Naive thymus-derived CD4-positive, alpha-beta T cell (primary cell): ENCODE data around the gene SHANK1. TPM values are rescaled to one million over a fixed set of nuclear protein-coding genes. Genes with fewer than 3 reads are reported as not detected.

Experiments
- ATAC-seq: fragments of 150-1000 bp; cut with Tn5 transposase; 2 replicates; pipeline ENCODE4 v1.10.0; 2021; ENCODE audit warnings: mild to moderate bottlenecking, moderate library complexity
- CTCF ChIA-PET: fragments of 350-600 bp; sonication (Branson Sonifier 250); formaldehyde crosslinking; loops from one replicate; lab custom pipeline; 2021; ENCODE audit warnings: antibody characterized with exemption; lab: Charles Lee
- POLR2A ChIA-PET: fragments of 350-600 bp; sonication (Branson Sonifier 250); formaldehyde crosslinking; loops from one replicate; lab custom pipeline; 2021; ENCODE audit warnings: antibody characterized with exemption, inconsistent platforms; lab: Charles Lee
- DNase-seq, 9 donors: peaks; one replicate each; pipeline versions ENCODE4 v3.0.0 to v3.0.0-alpha.2; 2020 to 2022; ENCODE audit warnings: mixed read lengths in 1 of 9
- H3K27ac ChIP-seq: one replicate; pipeline ENCODE4 v1.7.0; 2013; ENCODE audit warnings: mild to moderate bottlenecking, low read depth, low read length, moderate library complexity
- H3K27me3 ChIP-seq, 2 donors: one replicate each; pipeline ENCODE4 v1.7.0; 2013; ENCODE audit warnings: low read length in 2 of 2, mild to moderate bottlenecking in 2 of 2, moderate library complexity in 2 of 2; ENCODE audit not compliant: control insufficient read depth in 2 of 2, insufficient read depth in 2 of 2
- H3K36me3 ChIP-seq, 3 experiments: 1 replicate in 2 of 3; 2 replicates in 1 of 3; pipeline ENCODE4 v1.7.0; 2013; ENCODE audit warnings: low read length in 3 of 3, mild to moderate bottlenecking in 3 of 3, moderate library complexity in 1 of 3; ENCODE audit not compliant: insufficient read depth in 3 of 3, control insufficient read depth in 2 of 3
- H3K4me1 ChIP-seq, 2 donors: one replicate each; pipeline ENCODE4 v1.7.0; 2013; ENCODE audit warnings: low read length in 2 of 2, mild to moderate bottlenecking in 2 of 2, moderate library complexity in 1 of 2; ENCODE audit not compliant: control insufficient read depth in 2 of 2, insufficient read depth in 2 of 2
- H3K4me3 ChIP-seq: 2 replicates; pipeline ENCODE4 v1.7.0; 2013; ENCODE audit warnings: mild to moderate bottlenecking, low read length
- H3K9me3 ChIP-seq, 3 experiments: 1 replicate in 2 of 3; 2 replicates in 1 of 3; pipeline ENCODE4 v1.7.0; 2013; ENCODE audit warnings: low read length in 3 of 3; ENCODE audit not compliant: control insufficient read depth in 2 of 3
- H3K27ac Mint-ChIP-seq, 9 donors: one replicate each; pipeline ENCODE4 v1.8.0; 2020 to 2022; ENCODE audit warnings: mixed read lengths in 9 of 9, mild to moderate bottlenecking in 8 of 9, moderate library complexity in 5 of 9, inconsistent platforms in 2 of 9
- H3K27me3 Mint-ChIP-seq, 5 donors: one replicate each; pipeline ENCODE4 v1.8.0; 2021 to 2022; ENCODE audit warnings: mixed read lengths in 5 of 5, mild to moderate bottlenecking in 1 of 5
- H3K36me3 Mint-ChIP-seq, 5 donors: one replicate each; pipeline ENCODE4 v1.8.0; 2020 to 2022; ENCODE audit warnings: mixed read lengths in 5 of 5, mild to moderate bottlenecking in 3 of 5, inconsistent platforms in 1 of 5
- H3K4me1 Mint-ChIP-seq, 7 donors: one replicate each; pipeline ENCODE4 v1.8.0; 2020 to 2022; ENCODE audit warnings: mixed read lengths in 7 of 7, mild to moderate bottlenecking in 3 of 7, inconsistent platforms in 1 of 7
- H3K4me3 Mint-ChIP-seq, 10 donors: one replicate each; pipeline ENCODE4 v1.8.0; 2020 to 2022; ENCODE audit warnings: mild to moderate bottlenecking in 10 of 10, mixed read lengths in 10 of 10, moderate library complexity in 6 of 10, inconsistent platforms in 2 of 10
- H3K9me3 Mint-ChIP-seq, 11 donors: one replicate each; pipeline ENCODE4 v1.8.0; 2020 to 2022; ENCODE audit warnings: mixed read lengths in 11 of 11, mild to moderate bottlenecking in 4 of 11, inconsistent platforms in 1 of 11, moderate library complexity in 1 of 11
- intact Hi-C, 2 donors: fragments of 100-400 bp; cut with micrococcal nuclease; formaldehyde crosslinking; loops; one replicate each; pipeline ENCODE4 v1.15.1; 2023
- polyA plus RNA-seq, 2 donors: library from polyadenylated mRNA; unstranded; fragments of 300-500 nt; fragmentation: Illumina TruSeq; gene quantifications; one replicate each; pipeline ENCODE4 v1.2.3, GENCODE V29; 2021
- total RNA-seq, 6 experiments: library from RNA in 5 of 6; stranded (reverse) in 5 of 6; gene quantifications; 1 replicate in 5 of 6; 2 replicates in 1 of 6; pipeline ENCODE4 v1.2.3 and lab custom pipeline; 2021 to 2026

Gene SHANK1
- total and polyA plus RNA-seq, 7 experiments from 2014 or later, result 0.64 to 0.69 TPM; not detected in 5

DNA sequence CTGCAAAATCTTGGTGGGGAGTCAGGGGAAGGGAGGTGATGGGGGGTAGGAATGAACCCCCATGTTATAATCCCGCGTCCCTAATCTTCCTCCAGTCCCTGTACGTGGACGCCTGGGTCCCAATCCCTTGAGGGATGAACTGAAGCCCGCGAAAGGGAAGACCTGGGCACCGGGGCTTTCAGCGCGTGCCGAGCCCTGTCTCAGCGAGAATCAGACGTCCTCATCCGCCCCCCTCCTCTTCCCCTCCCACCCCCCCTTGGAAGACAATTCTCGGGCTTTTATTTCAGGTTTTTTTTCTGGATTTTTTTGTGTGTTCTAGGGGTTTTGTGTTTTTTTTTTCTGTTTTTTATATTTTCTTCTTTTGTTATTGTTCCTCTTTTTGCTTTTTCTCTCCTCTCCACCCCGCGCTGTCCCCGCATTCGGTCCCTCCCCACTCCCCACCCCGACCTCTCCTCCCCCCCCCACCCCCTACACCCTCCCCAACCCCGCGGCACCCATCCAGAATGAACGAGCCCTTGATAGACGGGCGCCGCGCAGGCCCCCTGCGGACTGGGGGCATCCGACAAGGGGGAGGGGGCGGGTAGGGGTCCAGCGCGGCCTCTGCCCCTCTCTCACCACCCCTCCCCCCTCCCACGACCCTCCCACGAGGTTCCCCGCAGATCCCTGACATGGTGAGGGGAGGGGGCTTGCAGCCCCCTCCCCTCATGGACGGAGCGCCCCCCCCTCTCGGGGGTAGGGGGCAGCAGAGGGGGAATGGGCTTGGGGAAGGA is 60.1 kb downstream of the SHANK1 start:
- Histone ChIP-seq H3K9me3 (peaks cover 0 to 17% (median 0%) of the 10 kb centered on the region in 3 experiments), H3K36me3 (no peaks in the 10 kb centered on the region), H3K27ac (no peak overlapping the region), H3K27me3 (peaks cover 4% of the 10 kb centered on the region in 2 donors), H3K4me3 (peak overlapping the region; percentile 8), H3K4me1 (peaks cover 4 to 11% of the 10 kb centered on the region in 2 donors)
- H3K27me3 Mint-ChIP-seq, result peaks cover 53 to 83% (median 71%) of the 10 kb centered on the region in 5 donors
- no peak overlapping the region for H3K27ac Mint-ChIP-seq
- peaks cover 9 to 57% (median 20%) of the 10 kb centered on the region in 11 donors for H3K9me3 Mint-ChIP-seq
- DNase-seq (no peak), ATAC-seq (no peak)
- intact Hi-C loops, result no loop called here
- H3K4me1 Mint-ChIP-seq, result peaks cover 10 to 23% (median 16%) of the 10 kb centered on the region in 7 donors
- CTCF ChIA-PET, result no interaction called here
- POLR2A ChIA-PET, result no interaction called here
- H3K36me3 Mint-ChIP-seq, result peaks cover 0 to 21% (median 10%) of the 10 kb centered on the region in 5 donors
- H3K4me3 Mint-ChIP-seq, result peak overlapping the region in 8 of 10 donors; percentile 16 to 84 (median 58)

DNA sequence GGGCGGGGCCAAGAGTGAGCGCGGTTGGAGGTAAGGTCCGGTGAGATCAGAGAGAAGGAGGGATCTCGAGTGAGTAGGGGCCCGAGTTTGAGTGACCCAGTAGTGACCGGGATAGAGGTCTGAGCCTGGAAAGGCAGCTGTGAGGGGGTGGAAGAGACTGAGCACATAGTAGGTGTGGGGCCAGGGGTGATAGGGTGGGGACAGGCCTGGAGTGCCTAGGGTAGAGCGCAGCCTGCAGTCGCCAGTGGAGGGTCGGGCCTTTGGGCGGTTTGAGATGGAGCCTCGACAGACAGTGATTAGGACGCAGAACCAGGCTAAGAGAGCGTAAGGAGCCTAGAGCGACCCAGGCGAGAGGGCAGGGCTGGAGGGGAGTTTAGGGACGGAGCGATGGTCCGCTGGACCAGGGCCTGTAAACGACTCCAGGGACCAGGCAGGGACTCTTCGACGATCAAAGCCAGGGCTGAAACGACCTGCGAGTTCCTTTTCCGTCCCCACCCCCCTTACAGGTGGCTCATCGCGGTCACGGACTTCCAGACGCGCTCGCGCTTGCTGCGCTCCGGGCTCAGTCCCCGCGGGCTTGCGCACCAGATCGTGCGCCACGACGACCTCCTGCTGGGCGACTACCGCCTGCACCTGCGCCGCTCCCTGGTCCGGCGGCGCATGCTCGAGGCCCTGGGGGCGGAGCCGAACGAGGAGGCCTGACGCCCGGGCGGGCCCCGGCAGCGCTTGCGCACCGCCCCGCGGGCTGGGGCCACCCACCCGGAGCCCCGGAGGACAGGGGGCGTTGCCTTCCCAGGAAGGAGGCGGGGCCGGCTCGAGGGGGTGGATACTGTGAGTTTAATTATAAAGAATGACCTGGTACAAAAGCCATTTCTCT is 60.9 kb downstream of the SHANK1 start:
- H3K27ac Mint-ChIP-seq, result peak overlapping the region in 5 of 9 donors; percentile 46 to 93 (median 85)
- intact Hi-C loops, result no loop called here
- Histone ChIP-seq H3K9me3 (peaks cover 0 to 17% (median 0%) of the 10 kb centered on the region in 3 experiments), H3K36me3 (no peaks in the 10 kb centered on the region), H3K27ac (no peak overlapping the region), H3K4me3 (peak overlapping the region; percentile 8), H3K4me1 (peaks cover 4 to 11% of the 10 kb centered on the region in 2 donors), H3K27me3 (peaks cover 4% of the 10 kb centered on the region in 2 donors)
- ATAC-seq (peak; percentile 22), DNase-seq (peak in 6 of 9 donors; percentile 24 to 70 (median 37))
- peaks cover 47 to 85% (median 71%) of the 10 kb centered on the region in 5 donors for H3K27me3 Mint-ChIP-seq
- H3K4me1 Mint-ChIP-seq, result peaks cover 10 to 23% (median 16%) of the 10 kb centered on the region in 7 donors
- CTCF ChIA-PET, result no interaction called here
- H3K4me3 Mint-ChIP-seq, result peak overlapping the region; percentile 45 to 89 (median 75)
- POLR2A ChIA-PET, result no interaction called here
- peaks cover 9 to 62% (median 20%) of the 10 kb centered on the region in 11 donors for H3K9me3 Mint-ChIP-seq
- peaks cover 0 to 21% (median 10%) of the 10 kb centered on the region in 5 donors for H3K36me3 Mint-ChIP-seq

DNA sequence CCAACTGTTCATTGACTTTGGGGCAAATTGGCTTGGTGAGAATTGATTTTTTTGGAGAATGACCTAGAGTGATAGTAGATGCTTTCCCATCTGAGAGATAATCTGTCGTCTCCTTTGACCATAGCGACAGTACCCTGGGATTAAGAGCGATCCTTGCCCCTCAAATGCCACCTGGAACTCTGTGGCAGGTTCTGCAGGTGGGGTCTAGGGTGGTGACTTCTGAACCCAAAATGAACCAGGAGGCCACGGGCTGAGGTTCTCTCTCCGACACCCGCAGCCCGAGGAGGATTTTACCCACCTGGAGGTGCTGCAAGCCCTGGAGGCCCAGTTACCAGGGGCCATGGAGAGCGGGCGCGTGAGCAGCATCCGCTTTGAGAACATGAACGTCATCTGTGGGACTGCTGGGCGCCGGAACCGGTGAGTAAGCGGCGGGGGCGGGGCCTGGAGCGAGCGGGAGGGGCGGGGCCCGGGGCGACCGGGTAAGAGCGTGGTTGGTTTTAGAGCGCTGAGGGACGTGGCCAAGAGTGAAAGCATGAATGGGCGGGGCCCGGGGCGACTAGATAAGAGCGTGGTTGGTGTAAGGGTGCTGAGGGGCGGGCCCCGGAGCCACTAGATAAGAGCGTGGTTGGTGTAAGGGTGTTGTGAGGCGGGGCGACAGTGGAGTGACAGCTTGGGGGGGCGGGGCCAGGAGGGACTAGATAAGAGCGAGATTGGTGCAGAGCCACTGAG is 61.7 kb downstream of the SHANK1 start:
- Histone ChIP-seq H3K9me3 (peaks cover 0 to 17% (median 0%) of the 10 kb centered on the region in 3 experiments), H3K4me3 (no peak overlapping the region), H3K36me3 (no peaks in the 10 kb centered on the region), H3K27ac (no peak overlapping the region), H3K4me1 (peaks cover 4 to 11% of the 10 kb centered on the region in 2 donors), H3K27me3 (peaks cover 4% of the 10 kb centered on the region in 2 donors)
- ChIA-PET POLR2A (no interaction called here), CTCF (no interaction called here)
- ATAC-seq (peak; percentile 94), DNase-seq (peak; percentile 21 to 83 (median 56))
- Mint-ChIP-seq H3K9me3 (peaks cover 9 to 61% (median 20%) of the 10 kb centered on the region in 11 donors), H3K27ac (peak overlapping the region in 5 of 9 donors; percentile 51 to 93 (median 85)), H3K36me3 (peaks cover 5 to 21% (median 10%) of the 10 kb centered on the region in 5 donors), H3K4me3 (peak overlapping the region; percentile 44 to 89 (median 75)), H3K4me1 (peaks cover 10 to 23% (median 16%) of the 10 kb centered on the region in 7 donors), H3K27me3 (peaks cover 44 to 81% (median 72%) of the 10 kb centered on the region in 5 donors)
- intact Hi-C loops, result no loop called here

DNA sequence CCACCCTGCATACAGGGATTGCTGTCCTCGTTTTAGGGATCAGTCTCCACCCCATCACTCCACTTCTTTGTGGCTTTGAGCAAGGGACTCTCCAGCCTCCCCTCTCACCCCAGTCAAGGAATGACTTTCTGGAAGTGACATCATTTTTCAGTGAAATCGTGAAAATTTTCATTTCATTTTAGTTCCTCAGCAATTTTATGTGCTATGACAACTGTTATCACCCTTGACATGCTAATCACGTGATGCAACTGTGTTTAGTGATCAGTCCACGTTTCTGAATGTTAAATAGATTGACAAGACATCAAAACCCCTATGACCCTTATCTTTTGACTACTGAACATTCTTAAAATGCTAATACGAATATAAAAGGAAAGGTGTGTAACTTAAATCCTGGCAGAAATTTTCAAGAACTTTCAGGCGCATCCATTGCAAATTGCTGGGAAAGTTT is 62.4 kb downstream of the SHANK1 start:
- ATAC-seq (no peak), DNase-seq (no peak)
- Mint-ChIP-seq H3K4me1 (peaks cover 10 to 23% (median 16%) of the 10 kb centered on the region in 7 donors), H3K9me3 (peaks cover 9 to 65% (median 20%) of the 10 kb centered on the region in 11 donors), H3K27ac (peak overlapping the region in 1 of 9 donors; percentile 34), H3K4me3 (peak overlapping the region in 9 of 10 donors; percentile 44 to 89 (median 74)), H3K27me3 (peaks cover 45 to 80% (median 74%) of the 10 kb centered on the region in 5 donors), H3K36me3 (peaks cover 5 to 21% (median 10%) of the 10 kb centered on the region in 5 donors)
- H3K27me3 ChIP-seq, result peaks cover 4% of the 10 kb centered on the region in 2 donors
- peaks cover 4 to 11% of the 10 kb centered on the region in 2 donors for H3K4me1 ChIP-seq
- intact Hi-C loops, result no loop called here
- ChIA-PET POLR2A (no interaction called here), CTCF (no interaction called here)
- no peaks in the 10 kb centered on the region for H3K36me3 ChIP-seq
- H3K27ac ChIP-seq, result no peak overlapping the region
- H3K9me3 ChIP-seq, result peaks cover 0 to 17% (median 0%) of the 10 kb centered on the region in 3 experiments
- H3K4me3 ChIP-seq, result no peak overlapping the region

DNA sequence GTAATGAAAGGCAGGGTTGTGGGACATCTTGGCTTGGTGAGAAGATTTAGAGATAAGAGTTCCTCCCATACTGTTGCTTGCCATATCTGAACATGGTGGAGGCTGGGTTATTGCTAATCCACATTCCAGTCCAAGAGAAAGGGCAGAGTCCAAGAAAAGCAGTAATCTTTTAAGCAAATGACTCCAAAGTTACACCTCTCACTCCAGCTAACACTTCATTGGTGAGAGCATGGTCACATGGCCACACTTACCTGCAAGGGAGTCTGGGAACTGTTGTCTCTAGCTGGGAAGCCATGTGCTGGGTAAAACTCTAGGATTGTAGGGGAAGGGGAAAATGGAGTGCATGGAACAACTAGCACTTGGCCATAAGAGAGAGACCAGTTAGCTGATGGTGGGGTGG is 64.7 kb downstream of the SHANK1 start:
- ChIA-PET CTCF (no interaction called here), POLR2A (no interaction called here)
- DNase-seq, result no peak
- H3K36me3 Mint-ChIP-seq, result peaks cover 5 to 13% (median 11%) of the 10 kb centered on the region in 5 donors
- ATAC-seq, result no peak
- intact Hi-C loops, result no loop called here
- H3K4me1 Mint-ChIP-seq, result peaks cover 10 to 23% (median 16%) of the 10 kb centered on the region in 7 donors
- H3K27me3 ChIP-seq, result peaks cover 4 to 7% of the 10 kb centered on the region in 2 donors
- peaks cover 4 to 11% of the 10 kb centered on the region in 2 donors for H3K4me1 ChIP-seq
- no peak overlapping the region for H3K4me3 ChIP-seq
- H3K36me3 ChIP-seq, result no peaks in the 10 kb centered on the region
- peak overlapping the region in 1 of 9 donors; percentile 54 for H3K27ac Mint-ChIP-seq
- H3K27me3 Mint-ChIP-seq, result peaks cover 32 to 73% (median 67%) of the 10 kb centered on the region in 5 donors
- H3K9me3 Mint-ChIP-seq, result peaks cover 5 to 65% (median 20%) of the 10 kb centered on the region in 11 donors
- no peak overlapping the region for H3K27ac ChIP-seq
- H3K9me3 ChIP-seq, result peaks cover 0 to 17% (median 0%) of the 10 kb centered on the region in 3 experiments
- H3K4me3 Mint-ChIP-seq, result no peak overlapping the region
